Activated B cell treated with CpG ODN at 0.5 μM for 24 hours (primary cell): Measurements from ENCODE around the gene ZNF548. TPM values are rescaled to one million over a fixed set of nuclear protein-coding genes. Genes with fewer than 3 reads are reported as not detected.

Experiments
- ATAC-seq: fragments of 200-7000 bp; cut with Tn5 transposase; one replicate; pipeline ENCODE4 v1.10.0; 2021; ENCODE audit warnings: low read depth, mild to moderate bottlenecking, moderate library complexity
- CTCF ChIA-PET: fragments of 350-600 bp; sonication (Branson Sonifier 250); formaldehyde crosslinking; loops from one replicate; lab custom pipeline; 2021; ENCODE audit warnings: antibody characterized with exemption; lab: Charles Lee
- POLR2A ChIA-PET: fragments of 350-600 bp; sonication (Branson Sonifier 250); formaldehyde crosslinking; loops from one replicate; lab custom pipeline; 2021; ENCODE audit warnings: antibody characterized with exemption; lab: Charles Lee
- DNase-seq: peaks from one replicate; pipeline ENCODE4 v3.0.0; 2022
- H3K27ac Mint-ChIP-seq: one replicate; pipeline ENCODE4 v1.8.0; 2020; ENCODE audit warnings: mixed read lengths
- H3K27me3 Mint-ChIP-seq: one replicate; pipeline ENCODE4 v1.8.0; 2021; ENCODE audit warnings: mixed read lengths
- H3K36me3 Mint-ChIP-seq: one replicate; pipeline ENCODE4 v1.8.0; 2021; ENCODE audit warnings: low read depth, mixed read lengths
- H3K4me1 Mint-ChIP-seq: one replicate; pipeline ENCODE4 v1.8.0; 2021; ENCODE audit warnings: mixed read lengths
- H3K4me3 Mint-ChIP-seq: one replicate; pipeline ENCODE4 v1.8.0; 2020; ENCODE audit warnings: mild to moderate bottlenecking, mixed read lengths
- H3K9me3 Mint-ChIP-seq: one replicate; pipeline ENCODE4 v1.8.0; 2020; ENCODE audit warnings: mixed read lengths
- intact Hi-C: fragments of 100-400 bp; cut with micrococcal nuclease; formaldehyde crosslinking; loops from one replicate; pipeline ENCODE4 v1.15.1; 2024
- total RNA-seq: library from RNA; stranded (reverse); gene quantifications from 2 replicates; pipeline ENCODE4 v1.2.3, GENCODE V29; 2022
- TF ChIP-seq, protein P1 (sequence below): fragments of 200-600 bp; IDR thresholded peaks from one replicate; pipeline ENCODE4 v1.8.0; 2022; ENCODE audit warnings: antibody characterized with exemption, mild to moderate bottlenecking

The ZNF548 gene
- total RNA-seq, 1 donor from 2014 or later: 39.7 TPM

DNA sequence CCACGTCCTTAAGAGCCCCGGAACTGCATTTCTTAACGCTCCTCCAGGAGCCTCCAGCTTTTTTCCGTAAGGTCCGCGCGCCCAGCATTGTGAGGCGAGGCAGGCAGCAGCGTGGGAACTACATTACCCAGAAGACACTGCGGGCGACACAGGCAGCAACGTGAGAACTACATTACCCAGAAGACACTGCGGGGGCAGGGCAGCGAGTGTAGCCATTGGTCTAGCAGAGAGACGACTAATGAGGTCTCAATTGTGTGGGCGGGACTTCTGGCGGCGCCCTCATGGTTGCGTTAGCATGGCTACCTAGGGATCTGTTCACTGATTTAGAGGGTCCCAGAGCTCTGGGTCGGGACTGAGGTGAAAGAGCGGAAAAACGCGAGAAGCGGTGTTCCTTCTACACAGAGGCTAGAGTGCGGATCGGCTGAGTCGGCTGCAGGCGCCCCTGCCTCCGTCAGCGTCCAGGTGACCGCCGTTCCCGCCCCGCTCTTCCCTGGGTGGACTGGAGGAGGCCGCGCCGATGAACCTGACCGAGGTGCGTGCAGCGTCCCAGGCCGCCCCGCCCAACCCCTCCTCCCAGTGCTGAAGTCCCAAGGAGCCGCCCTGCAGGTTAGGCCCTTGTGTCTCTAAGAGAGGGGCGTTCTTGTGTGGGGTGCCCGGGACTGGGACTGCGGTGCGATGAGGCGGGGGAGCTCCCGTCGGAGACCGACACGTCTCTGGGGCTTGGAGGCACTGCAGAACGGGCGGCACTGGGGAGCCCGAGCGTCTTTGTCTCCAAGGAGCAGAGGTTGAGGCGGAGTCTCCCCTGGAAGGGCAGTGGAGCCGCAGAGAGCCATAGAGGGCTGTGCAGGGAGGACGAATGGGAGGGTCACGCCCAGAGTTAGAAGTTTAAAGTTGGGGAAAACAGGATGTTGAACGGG, 45.7 kb downstream of the ZNF548 start, which contains the start of gene ZNF749:
ZNF749 (plus strand) TSS at position 264 of the 917 bp plus-strand sequence; CDS start at position 518, 254 bp downstream.
- no peaks in the 10 kb centered on the region for H3K9me3 Mint-ChIP-seq
- TF ChIP-seq, protein P1, sequence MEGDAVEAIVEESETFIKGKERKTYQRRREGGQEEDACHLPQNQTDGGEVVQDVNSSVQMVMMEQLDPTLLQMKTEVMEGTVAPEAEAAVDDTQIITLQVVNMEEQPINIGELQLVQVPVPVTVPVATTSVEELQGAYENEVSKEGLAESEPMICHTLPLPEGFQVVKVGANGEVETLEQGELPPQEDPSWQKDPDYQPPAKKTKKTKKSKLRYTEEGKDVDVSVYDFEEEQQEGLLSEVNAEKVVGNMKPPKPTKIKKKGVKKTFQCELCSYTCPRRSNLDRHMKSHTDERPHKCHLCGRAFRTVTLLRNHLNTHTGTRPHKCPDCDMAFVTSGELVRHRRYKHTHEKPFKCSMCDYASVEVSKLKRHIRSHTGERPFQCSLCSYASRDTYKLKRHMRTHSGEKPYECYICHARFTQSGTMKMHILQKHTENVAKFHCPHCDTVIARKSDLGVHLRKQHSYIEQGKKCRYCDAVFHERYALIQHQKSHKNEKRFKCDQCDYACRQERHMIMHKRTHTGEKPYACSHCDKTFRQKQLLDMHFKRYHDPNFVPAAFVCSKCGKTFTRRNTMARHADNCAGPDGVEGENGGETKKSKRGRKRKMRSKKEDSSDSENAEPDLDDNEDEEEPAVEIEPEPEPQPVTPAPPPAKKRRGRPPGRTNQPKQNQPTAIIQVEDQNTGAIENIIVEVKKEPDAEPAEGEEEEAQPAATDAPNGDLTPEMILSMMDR: no peak
- peaks cover 30% of the 10 kb centered on the region for H3K36me3 Mint-ChIP-seq
- peak within 1 kb of the TSS; percentile 84 for H3K27ac Mint-ChIP-seq
- no peaks in the 10 kb centered on the region for H3K27me3 Mint-ChIP-seq
- ChIA-PET POLR2A (interaction anchor here (0.9 to 1.6 kb wide), 3 partner anchors 458 to 927 kb away, joined by 3 to 9 read pairs (median 3); partner anchors contain the start of genes ZNF274 and ZNF497), CTCF (no interaction called here)
- ATAC-seq (peak; percentile 99), DNase-seq (peak; percentile 84)
- intact Hi-C loops: loop anchor here (1.0 to 2.0 kb wide), 12 partner anchors 24 to 292 kb away; partner anchors contain the start of genes TRAPPC2B, ZNF17, ZNF211 and ZNF416
- H3K4me3 Mint-ChIP-seq: peak within 1 kb of the TSS; percentile 97
- peaks cover 25% of the 10 kb centered on the region for H3K4me1 Mint-ChIP-seq

DNA sequence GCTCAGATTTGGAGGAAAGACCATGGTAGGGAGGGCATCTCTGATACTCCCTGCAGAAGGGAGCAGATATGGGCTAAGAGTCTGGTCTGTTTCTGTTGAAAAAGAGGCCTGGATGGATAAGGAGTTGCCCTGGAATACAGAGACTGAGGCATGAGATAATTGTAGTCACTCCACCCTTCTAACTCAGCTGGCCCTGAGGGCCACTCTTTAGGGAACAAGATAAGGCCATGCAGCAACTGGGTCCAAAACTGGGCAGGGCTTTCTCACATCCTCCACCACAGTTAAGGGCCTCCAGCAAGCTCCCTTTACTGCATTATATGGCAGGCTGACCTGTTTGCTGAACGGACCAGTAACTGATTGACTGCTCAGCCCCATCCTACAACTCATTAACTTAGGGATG, 46.8 kb downstream of the ZNF548 start:
- Mint-ChIP-seq H3K27me3 (no peaks in the 10 kb centered on the region), H3K36me3 (peaks cover 37% of the 10 kb centered on the region), H3K4me1 (peaks cover 32% of the 10 kb centered on the region), H3K9me3 (peaks cover 4% of the 10 kb centered on the region), H3K4me3 (peak overlapping the region; percentile 97), H3K27ac (no peak overlapping the region)
- ATAC-seq: no peak
- intact Hi-C loops: no loop called here
- no peak for DNase-seq
- CTCF ChIA-PET: no interaction called here
- TF ChIP-seq, protein P1: no peak
- POLR2A ChIA-PET: no interaction called here

DNA sequence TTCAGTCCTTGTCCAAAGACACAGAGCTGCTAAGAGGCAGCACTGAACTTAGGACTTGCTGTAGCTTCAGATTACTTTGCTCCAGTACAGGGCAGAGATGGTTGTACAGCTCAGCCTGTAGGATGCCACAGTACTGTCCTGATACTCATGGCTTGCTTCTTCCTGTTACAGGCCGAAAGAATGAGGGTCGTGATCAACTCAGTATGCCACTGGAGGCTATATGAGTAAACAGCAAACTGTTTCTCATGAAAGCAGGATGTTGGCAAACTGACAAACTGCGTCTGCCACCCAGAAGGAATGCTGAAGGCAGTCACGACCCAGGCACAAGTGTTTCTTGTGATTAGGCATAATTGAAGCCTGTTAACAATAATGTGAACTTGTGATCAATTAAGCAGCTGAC, 48.3 kb downstream of the ZNF548 start:
- H3K36me3 Mint-ChIP-seq: peaks cover 50% of the 10 kb centered on the region
- CTCF ChIA-PET: no interaction called here
- intact Hi-C loops: no loop called here
- no peak for ATAC-seq
- peaks cover 8% of the 10 kb centered on the region for H3K9me3 Mint-ChIP-seq
- H3K4me3 Mint-ChIP-seq: no peak overlapping the region
- POLR2A ChIA-PET: no interaction called here
- TF ChIP-seq, protein P1: no peak
- H3K27ac Mint-ChIP-seq: no peak overlapping the region
- no peak for DNase-seq
- peaks cover 36% of the 10 kb centered on the region for H3K4me1 Mint-ChIP-seq
- H3K27me3 Mint-ChIP-seq: no peaks in the 10 kb centered on the region

DNA sequence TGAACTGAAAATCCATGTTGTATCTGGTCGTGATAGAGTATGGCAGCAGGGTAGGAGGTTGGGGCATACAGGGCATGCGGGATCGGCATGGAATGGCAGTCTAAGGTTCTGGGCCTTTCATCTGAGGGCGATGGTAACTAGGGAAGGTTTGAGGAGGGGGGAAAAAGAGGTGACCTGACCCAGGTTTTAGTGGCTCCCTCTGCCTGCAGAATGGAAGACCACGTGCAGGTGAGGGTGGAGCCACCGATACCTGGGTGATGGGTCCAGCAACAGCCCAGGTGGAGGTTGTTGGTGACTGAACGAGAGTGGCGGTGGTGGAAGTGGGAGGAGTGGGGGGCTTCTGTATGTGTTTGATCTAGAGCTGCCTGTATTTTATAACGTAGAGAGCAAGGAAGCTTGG, 49.3 kb downstream of the ZNF548 start:
- intact Hi-C loops: no loop called here
- TF ChIP-seq, protein P1: no peak
- DNase-seq: no peak
- Mint-ChIP-seq H3K9me3 (peaks cover 8% of the 10 kb centered on the region), H3K36me3 (peaks cover 60% of the 10 kb centered on the region), H3K4me1 (peaks cover 42% of the 10 kb centered on the region), H3K27me3 (no peaks in the 10 kb centered on the region), H3K4me3 (no peak overlapping the region), H3K27ac (no peak overlapping the region)
- ChIA-PET CTCF (no interaction called here), POLR2A (no interaction called here)
- no peak for ATAC-seq
